LoVo (cell line): Measurements from ENCODE around the gene RGS3.

Experiments used
- DNase-seq: peaks from one replicate; pipeline ENCODE4 v3.0.0-alpha.2; 2016; ENCODE audit warnings: low spot score

Gene RGS3

DNA sequence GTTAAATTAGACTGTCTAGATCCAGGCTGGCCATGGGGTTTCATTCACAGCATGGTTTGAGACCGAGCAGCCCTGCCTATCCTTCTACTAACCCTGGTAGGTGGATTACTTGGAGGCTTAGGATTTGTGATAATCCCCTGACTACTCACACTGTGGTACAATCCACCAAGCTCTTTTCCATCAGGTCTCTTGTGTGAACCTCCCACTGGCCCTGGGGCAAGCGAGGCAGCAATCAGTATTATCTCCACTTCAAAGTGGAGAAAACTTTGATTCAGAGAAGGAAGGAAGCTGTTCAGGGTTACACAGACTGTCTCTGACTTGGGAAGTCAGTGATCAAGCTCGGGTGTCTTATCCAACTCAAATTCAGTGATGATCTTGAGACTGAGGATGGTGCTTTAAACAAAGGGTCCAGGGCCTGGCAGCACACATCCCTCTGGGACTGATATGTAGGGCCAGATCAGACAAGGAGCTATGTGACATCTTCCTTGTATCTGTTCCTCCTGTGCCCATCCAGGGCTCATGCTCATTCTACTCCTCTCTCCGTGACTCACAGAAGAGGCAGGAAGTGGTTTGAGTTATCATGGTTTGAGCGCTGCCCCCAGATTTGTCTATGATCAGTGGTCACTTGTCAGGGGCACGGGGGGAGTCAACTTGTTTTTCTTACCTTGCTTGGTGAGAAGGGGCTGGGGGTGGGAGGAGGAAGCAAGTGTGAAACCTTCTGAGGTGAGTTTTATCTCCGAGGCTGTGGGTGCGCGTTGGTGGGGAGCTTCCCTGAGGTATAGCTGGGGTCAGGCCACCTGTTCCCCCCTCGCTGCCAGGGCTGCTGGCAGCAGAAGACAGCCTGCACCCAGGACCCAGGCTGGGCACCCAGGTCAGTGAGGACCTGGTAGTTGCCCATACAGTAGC lies 48.6 kb downstream of the RGS3 start:
- DNase-seq, result no peak

GRCh38 chr9:113513111-113513510 lies 49.6 kb downstream of the RGS3 start:
- no peak for DNase-seq

DNA sequence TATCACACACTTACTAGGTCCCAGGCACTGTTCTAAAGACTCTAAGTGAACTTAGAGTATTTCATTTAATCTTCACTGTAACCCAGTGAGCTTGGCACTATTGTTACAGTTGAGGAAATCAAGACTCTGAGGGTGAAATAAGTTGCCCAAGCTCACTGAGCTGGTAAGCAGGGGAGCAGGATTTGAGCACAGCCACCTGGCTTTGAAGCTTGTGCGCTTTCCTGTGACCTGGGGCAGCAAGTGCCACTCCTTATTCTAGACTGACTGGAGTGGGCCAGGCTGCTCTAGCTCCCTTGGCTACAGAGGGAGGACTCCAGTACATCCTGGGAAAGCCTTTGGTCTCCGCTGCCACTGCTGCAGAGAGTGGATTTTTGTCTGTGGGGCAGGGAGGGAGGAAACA lies 50.0 kb downstream of the RGS3 start:
- no peak for DNase-seq

GRCh38 chr9:113514061-113514460 lies 50.5 kb downstream of the RGS3 start:
- no peak for DNase-seq

DNA sequence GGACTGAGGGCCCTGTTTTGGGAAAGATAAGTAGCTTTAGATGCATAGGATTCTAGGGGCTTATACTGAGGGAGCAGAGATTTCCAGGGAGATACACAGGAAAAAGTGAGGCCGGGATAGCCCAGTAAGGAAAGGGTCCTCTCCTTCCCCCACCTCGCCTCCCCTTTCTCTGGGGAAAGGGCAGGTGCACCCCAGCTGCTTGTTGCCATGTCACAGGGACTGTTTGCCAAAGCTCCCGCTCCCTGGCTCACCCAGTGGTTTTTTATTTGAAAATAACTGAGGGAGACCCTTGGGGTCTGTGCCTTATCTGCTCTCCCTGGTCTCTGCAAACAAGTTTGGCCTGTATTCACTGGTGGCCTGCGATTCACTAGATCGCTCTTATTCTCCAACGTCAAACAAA lies 51.2 kb downstream of the RGS3 start:
- DNase-seq, result no peak

GRCh38 chr9:113515862-113516261 lies 52.3 kb downstream of the RGS3 start:
- DNase-seq, result no peak

DNA sequence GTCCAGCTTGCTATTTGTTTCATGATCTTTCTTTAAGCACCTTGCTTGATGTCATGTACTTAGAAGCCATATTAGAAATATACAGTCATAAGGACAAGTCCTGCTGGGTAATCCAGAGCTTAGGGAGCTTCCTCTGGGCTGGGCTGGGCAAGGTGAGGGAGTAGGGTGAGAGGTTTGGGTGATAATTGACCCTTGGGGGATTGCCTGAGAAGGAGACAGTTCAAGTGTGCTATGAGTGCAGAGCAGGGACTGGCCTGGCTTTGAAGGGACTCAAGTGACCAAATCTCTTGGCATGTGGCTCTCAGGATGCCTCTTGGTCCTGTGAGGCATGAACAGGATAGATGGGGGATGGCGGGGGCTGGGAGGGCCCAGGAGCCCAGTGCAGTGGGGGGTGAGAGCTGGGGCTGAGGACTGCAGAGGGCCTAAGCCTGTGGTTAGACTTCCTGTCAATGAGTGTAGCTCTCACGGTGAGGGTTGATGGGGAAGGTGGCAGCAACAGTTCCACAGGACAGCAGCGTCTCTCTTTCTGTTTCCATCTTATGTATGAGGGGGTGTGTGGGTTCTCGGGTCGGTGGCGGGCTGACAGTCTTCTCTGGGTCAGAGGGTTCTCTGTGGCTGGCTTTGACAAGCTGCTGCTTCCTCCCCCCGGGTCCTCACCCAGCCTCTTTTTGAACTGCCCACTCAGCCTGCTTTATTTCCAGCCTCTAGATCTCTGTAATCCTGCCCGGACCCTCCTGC lies 53.5 kb downstream of the RGS3 start:
- DNase-seq, result no peak

GRCh38 chr9:113519426-113520108 lies 56.0 kb downstream of the RGS3 start:
- peak; percentile 65 for DNase-seq

- peak; percentile 29 for DNase-seq
These were observed 56.6 kb downstream of the RGS3 start for GRCh38 chr9:113520109-113520642.

GRCh38 chr9:113521693-113522255 lies 58.2 kb downstream of the RGS3 start:
- no peak for DNase-seq

DNA sequence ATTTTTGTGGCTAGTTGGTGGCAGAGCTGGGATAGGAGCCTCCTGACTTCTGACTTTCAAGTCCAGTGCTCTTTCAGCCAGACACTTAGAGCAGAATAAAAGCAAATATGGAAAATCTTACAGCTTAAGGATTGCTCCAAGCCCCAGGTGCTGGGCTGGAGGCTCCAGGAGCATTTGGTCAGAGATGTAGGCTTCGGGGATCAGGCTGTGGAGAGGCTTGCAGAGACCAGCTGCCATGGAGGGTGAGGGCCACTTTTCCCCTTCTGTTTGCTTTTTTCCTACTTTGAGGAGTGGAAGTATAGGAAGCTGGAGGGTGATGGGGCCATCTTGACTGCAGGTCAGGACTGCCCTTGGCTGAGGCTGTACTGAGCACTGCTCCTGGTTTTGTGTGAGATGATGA lies 58.9 kb downstream of the RGS3 start:
- no peak for DNase-seq

GRCh38 chr9:113522858-113523257 lies 59.3 kb downstream of the RGS3 start:
- no peak for DNase-seq

GRCh38 chr9:113523421-113524141 lies 60.1 kb downstream of the RGS3 start:
- DNase-seq, result no peak

- DNase-seq, result no peak
These were observed 60.9 kb downstream of the RGS3 start for GRCh38 chr9:113524468-113524867.

GRCh38 chr9:113525205-113525604 lies 61.7 kb downstream of the RGS3 start:
- no peak for DNase-seq

DNA sequence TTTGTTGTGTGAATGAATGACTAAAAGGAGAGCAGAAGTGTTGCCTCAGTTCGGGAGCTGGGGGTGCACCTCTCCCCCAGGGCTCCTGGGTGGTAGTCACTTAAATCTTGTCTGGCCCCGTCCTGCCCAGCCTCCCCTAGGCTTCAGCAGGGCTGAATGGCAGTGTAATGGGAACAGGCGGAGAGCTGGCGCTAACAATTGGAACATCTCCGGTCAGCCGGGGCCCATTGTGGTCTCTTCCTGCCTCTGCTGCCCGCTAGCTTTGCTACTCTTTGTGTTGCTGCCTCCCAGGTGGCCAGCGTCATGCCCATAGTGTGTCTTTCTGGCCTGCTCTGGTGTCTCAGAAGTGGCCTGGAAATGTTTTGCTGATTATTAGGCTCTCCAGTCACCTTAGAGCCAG lies 62.3 kb downstream of the RGS3 start:
- no peak for DNase-seq

DNA sequence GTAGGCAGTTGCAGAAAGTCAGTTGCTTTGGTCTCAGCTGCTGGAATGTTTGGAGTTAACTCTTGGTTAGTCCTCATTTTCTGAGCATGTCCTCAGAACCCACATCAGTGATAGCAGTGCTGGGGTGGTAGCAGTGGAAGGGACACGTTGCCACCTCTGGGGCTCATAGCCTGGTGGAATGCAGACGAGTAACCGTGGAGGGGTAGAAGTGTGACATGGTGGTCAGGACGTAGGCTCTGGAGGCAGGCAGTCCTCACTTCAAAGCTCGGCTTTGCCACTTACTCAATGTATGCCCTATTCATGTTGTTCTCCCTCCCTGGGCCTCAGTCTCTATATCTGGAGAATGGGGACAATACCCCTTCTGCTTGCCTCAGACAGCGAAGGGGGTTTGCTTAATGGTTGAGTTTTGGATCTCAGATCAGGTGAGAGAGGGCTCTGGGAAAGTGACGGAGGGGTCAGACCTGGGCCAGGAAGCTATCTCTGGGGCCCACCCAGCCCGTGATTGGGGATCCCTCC lies 62.8 kb downstream of the RGS3 start:
- DNase-seq, result no peak

DNA sequence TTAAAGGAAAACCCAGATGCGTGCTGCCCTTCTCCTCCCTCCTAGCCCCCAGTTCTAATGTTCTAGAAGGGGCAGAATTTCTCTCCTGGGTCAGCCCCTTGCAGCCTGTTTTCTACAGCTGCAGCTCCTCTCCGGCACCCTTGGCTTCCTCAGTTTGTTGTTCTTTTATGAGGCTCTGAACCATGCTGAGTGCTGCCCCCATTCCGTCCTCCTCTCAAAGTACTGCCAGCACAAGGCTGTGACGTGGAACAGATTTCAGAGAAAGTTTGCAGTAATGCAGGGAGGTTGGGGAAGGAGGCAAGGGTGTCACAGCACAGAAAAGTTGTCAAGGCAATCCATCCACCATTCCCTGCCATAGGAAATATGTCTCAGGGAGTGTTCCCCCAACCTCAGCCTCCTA lies 63.3 kb downstream of the RGS3 start:
- no peak for DNase-seq

- peak; percentile 40 for DNase-seq
These were observed 64.6 kb downstream of the RGS3 start for GRCh38 chr9:113528088-113528487.

GRCh38 chr9:113528811-113529210 lies 65.3 kb downstream of the RGS3 start:
- DNase-seq, result no peak

GRCh38 chr9:113529336-113530009 lies 65.9 kb downstream of the RGS3 start:
- no peak for DNase-seq
